Activated T-cell treated with anti-CD3 and anti-CD28 coated beads, Interleukin-2, amount 50 U/mL, for 24 hours (primary cell): Measurements from ENCODE around the gene ARHGAP20.
"Not testable (repeated sequence)": the region's sequence is repeated elsewhere in the genome, so short reads cannot be mapped to it uniquely, and the experiment has no call there.

Experiments
- DNase-seq: peaks from one replicate; pipeline ENCODE4 v3.0.0-alpha.2; 2020
- H3K27ac Mint-ChIP-seq: 2 replicates; pipeline ENCODE4 v1.8.0; 2020; ENCODE audit warnings: mild to moderate bottlenecking, mixed read lengths
- H3K27me3 Mint-ChIP-seq: 2 replicates; pipeline ENCODE4 v1.8.0; 2020; ENCODE audit warnings: mixed read lengths
- H3K36me3 Mint-ChIP-seq: 2 replicates; pipeline ENCODE4 v1.8.0; 2020; ENCODE audit warnings: low read depth, mixed read lengths
- H3K4me1 Mint-ChIP-seq: 2 replicates; pipeline ENCODE4 v1.8.0; 2020; ENCODE audit warnings: low read depth, mixed read lengths
- H3K4me3 Mint-ChIP-seq: 2 replicates; pipeline ENCODE4 v1.8.0; 2020; ENCODE audit warnings: mild to moderate bottlenecking, moderate library complexity, mixed read lengths
- H3K9me3 Mint-ChIP-seq: 2 replicates; pipeline ENCODE4 v1.8.0; 2020; ENCODE audit warnings: mixed read lengths

ARHGAP20 gene

DNA sequence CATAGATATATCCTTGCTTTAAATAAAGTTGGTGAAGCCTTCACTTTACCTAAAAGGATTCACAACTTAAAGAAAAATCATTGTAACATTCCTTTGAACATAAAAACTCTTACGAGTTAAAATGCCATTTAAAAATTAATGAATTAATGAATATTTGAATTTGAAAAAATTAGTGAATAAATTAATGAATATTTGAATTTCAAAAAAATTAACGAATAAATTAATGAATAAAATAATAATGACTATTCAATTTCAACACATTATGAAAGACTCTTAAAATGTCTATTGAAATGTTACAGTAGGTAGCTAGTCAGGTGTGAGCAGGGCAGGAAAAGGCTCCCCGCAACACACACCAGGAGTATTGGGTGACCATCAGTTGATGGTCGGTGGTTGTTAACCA, 22.9 kb downstream of the ARHGAP20 start:
- H3K27ac Mint-ChIP-seq: no peak overlapping the region
- no peaks in the 10 kb centered on the region for H3K36me3 Mint-ChIP-seq
- H3K9me3 Mint-ChIP-seq: no peaks in the 10 kb centered on the region
- no peak overlapping the region for H3K4me3 Mint-ChIP-seq
- H3K4me1 Mint-ChIP-seq: no peaks in the 10 kb centered on the region
- no peak for DNase-seq
- H3K27me3 Mint-ChIP-seq: peaks cover 10% of the 10 kb centered on the region

GRCh38 chr11:110679323-110679975, 32.8 kb downstream of the ARHGAP20 start:
- Mint-ChIP-seq H3K4me3 (no peak overlapping the region), H3K27me3 (peaks cover 9% of the 10 kb centered on the region), H3K9me3 (no peaks in the 10 kb centered on the region), H3K27ac (no peak overlapping the region), H3K4me1 (no peaks in the 10 kb centered on the region), H3K36me3 (no peaks in the 10 kb centered on the region)
- no peak for DNase-seq

GRCh38 chr11:110675548-110675947, 36.7 kb downstream of the ARHGAP20 start:
- H3K9me3 Mint-ChIP-seq: no peaks in the 10 kb centered on the region
- DNase-seq: no peak
- H3K4me3 Mint-ChIP-seq: no peak overlapping the region
- no peaks in the 10 kb centered on the region for H3K4me1 Mint-ChIP-seq
- peaks cover 14% of the 10 kb centered on the region for H3K27me3 Mint-ChIP-seq
- H3K27ac Mint-ChIP-seq: no peak overlapping the region
- no peaks in the 10 kb centered on the region for H3K36me3 Mint-ChIP-seq

GRCh38 chr11:110665689-110666465, 46.4 kb downstream of the ARHGAP20 start:
- Mint-ChIP-seq H3K36me3 (no peaks in the 10 kb centered on the region), H3K4me1 (no peaks in the 10 kb centered on the region), H3K4me3 (no peak overlapping the region), H3K9me3 (no peaks in the 10 kb centered on the region), H3K27ac (no peak overlapping the region), H3K27me3 (peaks cover 5% of the 10 kb centered on the region)
- DNase-seq: no peak

DNA sequence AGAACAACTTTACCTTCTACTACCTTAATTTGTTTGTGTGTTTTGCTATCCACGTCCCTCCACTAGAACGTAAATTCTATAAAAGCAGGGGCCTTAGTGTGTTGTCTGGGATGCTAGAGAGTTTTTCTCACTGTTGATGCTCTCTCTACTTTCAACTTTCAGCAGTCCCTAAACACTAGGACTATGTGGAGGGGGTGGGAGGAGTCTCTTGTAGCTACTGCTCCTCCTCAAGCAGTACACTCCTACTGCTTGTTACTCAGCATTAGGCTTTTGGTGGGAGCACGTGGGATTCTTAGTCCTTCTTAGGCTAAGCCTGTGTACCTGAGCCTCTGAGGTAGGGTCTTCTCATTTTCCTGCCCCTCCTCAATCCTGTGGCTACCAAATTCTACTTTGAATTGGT, 56.3 kb downstream of the ARHGAP20 start:
- Mint-ChIP-seq H3K27me3 (peaks cover 8% of the 10 kb centered on the region), H3K4me1 (no peaks in the 10 kb centered on the region), H3K27ac (no peak overlapping the region)

DNA sequence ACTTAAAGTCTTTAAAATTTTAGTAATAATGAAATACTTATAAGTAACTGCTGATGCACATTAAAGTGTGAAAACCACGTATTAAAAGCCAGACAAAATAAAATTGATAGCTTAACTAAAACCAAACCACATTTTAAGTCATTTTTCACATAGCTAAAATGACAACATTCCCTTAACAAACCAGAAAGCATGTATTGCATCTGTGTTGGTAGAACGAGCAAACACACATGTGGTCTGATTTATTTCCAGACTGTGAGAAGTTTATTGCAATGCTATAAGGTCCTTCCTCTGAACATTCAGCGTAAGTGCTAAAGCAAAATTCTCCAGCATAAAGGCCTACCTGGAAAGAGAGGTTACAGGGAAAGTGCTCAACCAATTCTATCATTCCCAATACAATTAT, 57.8 kb downstream of the ARHGAP20 start:
- H3K27me3 Mint-ChIP-seq: peaks cover 8% of the 10 kb centered on the region
- H3K4me1 Mint-ChIP-seq: no peaks in the 10 kb centered on the region
- no peak overlapping the region for H3K27ac Mint-ChIP-seq
- no peaks in the 10 kb centered on the region for H3K36me3 Mint-ChIP-seq
- peaks cover 5% of the 10 kb centered on the region for H3K9me3 Mint-ChIP-seq
- no peak overlapping the region for H3K4me3 Mint-ChIP-seq
- DNase-seq: no peak

More for the DNA sequence above, 56.3 kb downstream of the ARHGAP20 start:
- no peaks in the 10 kb centered on the region for H3K36me3 Mint-ChIP-seq
- H3K4me3 Mint-ChIP-seq: no peak overlapping the region
- H3K9me3 Mint-ChIP-seq: peaks cover 2% of the 10 kb centered on the region
- DNase-seq: no peak

DNA sequence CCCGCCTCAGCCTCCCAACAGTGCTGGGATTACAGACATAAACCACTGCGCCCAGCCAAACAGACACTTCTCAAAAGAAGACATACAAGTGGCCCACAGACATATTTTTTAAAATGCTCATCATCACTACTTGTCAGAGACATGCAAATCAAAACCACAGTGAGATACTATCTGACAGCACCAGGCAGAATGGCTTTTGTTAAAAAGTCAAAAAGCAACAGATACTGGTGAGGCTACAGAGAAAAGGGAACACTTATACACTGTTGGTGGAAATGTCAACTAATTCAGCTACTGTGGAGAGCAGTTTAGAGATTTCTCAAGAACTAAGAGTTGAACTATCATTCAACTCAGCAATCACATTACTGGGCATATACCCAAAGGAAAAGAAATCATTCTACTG, 67.0 kb downstream of the ARHGAP20 start:
- H3K27ac Mint-ChIP-seq: no peak overlapping the region
- H3K27me3 Mint-ChIP-seq: peaks cover 17% of the 10 kb centered on the region
- H3K4me3 Mint-ChIP-seq: no peak overlapping the region
- no peaks in the 10 kb centered on the region for H3K4me1 Mint-ChIP-seq
- no peak for DNase-seq
- no peaks in the 10 kb centered on the region for H3K36me3 Mint-ChIP-seq
- H3K9me3 Mint-ChIP-seq: peaks cover 7% of the 10 kb centered on the region

DNA sequence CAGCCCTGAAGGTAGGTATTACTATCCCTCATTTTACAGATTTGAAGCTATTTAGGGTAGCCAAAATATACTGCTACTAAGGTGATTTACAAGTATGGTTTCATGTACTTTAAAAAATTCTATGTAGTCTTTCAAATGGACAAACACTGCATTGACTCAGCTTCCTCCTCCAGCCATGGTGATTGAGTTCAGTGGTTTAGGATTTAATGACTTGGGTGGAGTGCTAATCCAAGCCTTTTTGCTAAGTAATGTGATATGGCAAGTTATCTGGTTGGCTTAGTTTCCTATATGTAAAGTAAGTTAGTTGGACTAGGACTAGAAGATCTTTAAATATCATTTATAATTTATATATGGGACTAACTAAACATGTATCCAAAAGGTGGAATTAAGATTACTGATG, 77.9 kb downstream of the ARHGAP20 start:
- no peak for DNase-seq
- Mint-ChIP-seq H3K9me3 (no peaks in the 10 kb centered on the region), H3K36me3 (no peaks in the 10 kb centered on the region), H3K4me3 (no peak overlapping the region), H3K27me3 (peaks cover 7% of the 10 kb centered on the region), H3K4me1 (no peaks in the 10 kb centered on the region), H3K27ac (no peak overlapping the region)

- Mint-ChIP-seq H3K27me3 (peaks cover 7% of the 10 kb centered on the region), H3K4me1 (no peaks in the 10 kb centered on the region), H3K27ac (no peak overlapping the region), H3K4me3 (no peak overlapping the region), H3K36me3 (no peaks in the 10 kb centered on the region), H3K9me3 (no peaks in the 10 kb centered on the region)
- DNase-seq: no peak
Observed at GRCh38 chr11:110631551-110631950, 80.7 kb downstream of the ARHGAP20 start.

GRCh38 chr11:110629594-110629993, 82.6 kb downstream of the ARHGAP20 start:
- H3K4me3 Mint-ChIP-seq: no peak overlapping the region
- peaks cover 7% of the 10 kb centered on the region for H3K27me3 Mint-ChIP-seq
- H3K4me1 Mint-ChIP-seq: no peaks in the 10 kb centered on the region
- no peak overlapping the region for H3K27ac Mint-ChIP-seq
- no peaks in the 10 kb centered on the region for H3K36me3 Mint-ChIP-seq
- H3K9me3 Mint-ChIP-seq: no peaks in the 10 kb centered on the region
- DNase-seq: no peak

DNA sequence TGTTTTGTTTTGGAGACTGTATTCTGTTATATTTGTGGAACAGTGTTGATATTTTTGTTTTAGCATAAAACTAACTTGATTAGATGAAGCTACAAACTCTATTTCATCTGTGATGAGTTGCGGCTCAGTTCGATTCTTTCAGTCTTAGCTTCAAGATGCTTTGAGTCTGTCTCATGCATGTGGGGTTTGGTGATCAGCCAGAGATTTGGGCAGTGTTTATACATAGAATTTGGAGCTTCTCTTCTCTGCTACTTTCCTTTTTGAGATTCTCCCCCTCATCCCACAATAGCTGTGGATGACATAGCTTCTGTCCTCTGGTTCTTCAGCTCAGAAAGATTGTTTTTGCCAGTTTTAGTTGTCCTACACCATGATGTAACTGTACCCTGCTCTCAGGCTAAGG, 90.4 kb downstream of the ARHGAP20 start:
- H3K27me3 Mint-ChIP-seq: peaks cover 3% of the 10 kb centered on the region
- H3K9me3 Mint-ChIP-seq: peaks cover 4% of the 10 kb centered on the region
- H3K36me3 Mint-ChIP-seq: no peaks in the 10 kb centered on the region

DNA sequence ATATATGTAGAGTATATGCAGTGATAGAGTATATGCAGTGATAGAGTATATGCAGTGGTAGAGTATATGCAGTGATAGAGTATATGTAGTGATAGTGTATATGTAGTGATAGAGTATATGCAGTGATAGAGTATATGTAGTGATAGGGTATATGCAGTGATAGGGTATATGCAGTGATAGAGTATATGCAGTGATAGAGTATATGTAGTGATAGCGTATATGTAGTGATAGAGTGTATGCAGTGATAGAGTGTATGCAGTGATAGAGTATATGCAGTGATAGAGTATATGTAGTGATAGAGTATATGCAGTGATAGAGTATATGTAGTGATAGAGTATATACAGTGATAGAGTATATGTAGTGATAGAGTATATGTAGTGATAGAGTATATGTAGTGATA, 92.9 kb downstream of the ARHGAP20 start:
- not testable (repeated sequence) for DNase-seq, H3K27me3 Mint-ChIP-seq, H3K4me3 Mint-ChIP-seq, H3K27ac Mint-ChIP-seq, H3K9me3 Mint-ChIP-seq, H3K36me3 Mint-ChIP-seq, H3K4me1 Mint-ChIP-seq

More for the DNA sequence above, 90.4 kb downstream of the ARHGAP20 start:
- no peaks in the 10 kb centered on the region for H3K4me1 Mint-ChIP-seq
- H3K27ac Mint-ChIP-seq: no peak overlapping the region
- no peak for DNase-seq
- no peak overlapping the region for H3K4me3 Mint-ChIP-seq

DNA sequence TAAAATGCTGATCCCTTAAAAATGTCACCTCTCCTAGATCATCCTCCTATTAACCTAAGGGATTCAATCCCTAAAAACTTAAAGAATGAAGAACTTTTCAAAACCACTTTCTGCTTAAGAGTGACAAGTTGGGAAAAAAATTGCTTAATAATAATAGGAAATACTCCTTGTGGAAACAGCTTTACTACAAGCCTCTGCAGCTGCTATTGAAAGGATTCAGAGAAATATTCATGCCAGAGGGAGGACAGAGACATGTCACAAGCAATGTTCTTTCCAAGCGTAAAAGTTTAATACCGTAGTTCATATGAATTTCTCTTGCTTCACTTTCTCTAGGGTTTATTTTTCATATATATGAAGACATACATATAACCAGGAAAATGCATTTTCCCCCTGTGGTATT, 98.2 kb downstream of the ARHGAP20 start:
- no peak overlapping the region for H3K4me3 Mint-ChIP-seq
- H3K9me3 Mint-ChIP-seq: no peaks in the 10 kb centered on the region
- no peaks in the 10 kb centered on the region for H3K36me3 Mint-ChIP-seq
- no peaks in the 10 kb centered on the region for H3K4me1 Mint-ChIP-seq
- no peaks in the 10 kb centered on the region for H3K27me3 Mint-ChIP-seq
- no peak overlapping the region for H3K27ac Mint-ChIP-seq
- no peak for DNase-seq

GRCh38 chr11:110613197-110613918, 98.9 kb downstream of the ARHGAP20 start:
- Mint-ChIP-seq H3K27me3 (no peaks in the 10 kb centered on the region), H3K9me3 (no peaks in the 10 kb centered on the region), H3K27ac (no peak overlapping the region), H3K4me1 (no peaks in the 10 kb centered on the region), H3K4me3 (no peak overlapping the region), H3K36me3 (no peaks in the 10 kb centered on the region)
- DNase-seq: no peak

GRCh38 chr11:110606415-110606814, 105.8 kb downstream of the ARHGAP20 start:
- Mint-ChIP-seq H3K27ac (no peak overlapping the region), H3K27me3 (peaks cover 3% of the 10 kb centered on the region), H3K9me3 (no peaks in the 10 kb centered on the region), H3K4me3 (no peak overlapping the region), H3K4me1 (no peaks in the 10 kb centered on the region), H3K36me3 (no peaks in the 10 kb centered on the region)
- DNase-seq: no peak
